GM23338 (cell line): Measurements from ENCODE around the gene SHROOM2.

Experiments used
- CTCF ChIP-seq, 2 experiments: fragments of 200-600 bp in 1 of 2; sonication (generic) in 1 of 2; conservative IDR thresholded peaks; 2 replicates each; pipeline versions ENCODE4 v1.5.1 to v1.6.1; 2016 to 2017; ENCODE audit warnings: antibody characterized with exemption in 2 of 2, low read depth in 2 of 2, mild to moderate bottlenecking in 2 of 2, moderate library complexity in 1 of 2
- EZH2 ChIP-seq: fragments of 200-600 bp; sonication (generic); IDR thresholded peaks from one replicate; pipeline ENCODE4 v1.8.0; 2017; ENCODE audit warnings: antibody characterized with exemption, mild to moderate bottlenecking, low read depth; ENCODE audit not compliant: unreplicated experiment
- EZH2phosphoT487 ChIP-seq: fragments of 200-600 bp; sonication (generic); IDR thresholded peaks from one replicate; pipeline ENCODE4 v1.8.1; 2018; ENCODE audit warnings: antibody characterized with exemption; ENCODE audit not compliant: unreplicated experiment
- POLR2AphosphoS5 ChIP-seq: IDR thresholded peaks from 2 replicates; pipeline ENCODE4 v1.6.1; 2016; ENCODE audit warnings: antibody characterized with exemption, low read depth
- STAT1 ChIP-seq: IDR thresholded peaks from one replicate; pipeline ENCODE4 v1.6.1; 2016; ENCODE audit warnings: antibody characterized with exemption; ENCODE audit not compliant: unreplicated experiment
- ZNF331 ChIP-seq: fragments of 250-450 bp; sonication (Bioruptor Pico); IDR thresholded peaks from 2 replicates; pipeline ENCODE4 v1.5.0; 2020; ENCODE audit warnings: low read depth, mild to moderate bottlenecking, moderate library complexity

- no peak for TF ChIP-seq CTCF (conservative IDR thresholded peaks at IDR 0.05; ENCODE audit: low read depth in 2 of 2)
- TF ChIP-seq EZH2, result no peak
- no peak for TF ChIP-seq POLR2AphosphoS5
- no peak for TF ChIP-seq EZH2phosphoT487
- no peak for TF ChIP-seq ZNF331
- no peak for TF ChIP-seq STAT1
Measured at GRCh38 chrX:9737363-9737762, 48.9 kb upstream of the SHROOM2 start.
